Right hindlimb (tissue), 1 donor: ENCODE measurements around the gene AKR1D1.
"Not testable (repeated sequence)": the region's sequence is repeated elsewhere in the genome, so short reads cannot be mapped to it uniquely, and the experiment has no call there.

Experiments
- DNase-seq: peaks from one replicate; pipeline ENCODE4 v3.0.0-alpha.2; 2018

Gene AKR1D1

GRCh38 chr7:138076196-138076595, at the start of gene AKR1D1:
Gene AKR1D1, plus strand, starts transcription at chr7:138076459. Its CDS starts 60 bp downstream, at chr7:138076519.
- no peak for DNase-seq

- no peak for DNase-seq
Measured at GRCh38 chr7:138027100-138027499, 49.2 kb upstream of the AKR1D1 start.

GRCh38 chr7:138029126-138029525, 47.1 kb upstream of the AKR1D1 start:
- no peak for DNase-seq

- DNase-seq = no peak
Measured at GRCh38 chr7:138029941-138030340, 46.3 kb upstream of the AKR1D1 start.

- no peak for DNase-seq
Measured at GRCh38 chr7:138030679-138031351, 45.4 kb upstream of the AKR1D1 start.

- no peak for DNase-seq
Measured at GRCh38 chr7:138032186-138032585, 44.1 kb upstream of the AKR1D1 start.

GRCh38 chr7:138032770-138033169, 43.5 kb upstream of the AKR1D1 start:
- no peak for DNase-seq

- no peak for DNase-seq
Measured at GRCh38 chr7:138033241-138033640, 43.0 kb upstream of the AKR1D1 start.

- DNase-seq = no peak
Measured at GRCh38 chr7:138036135-138036534, 40.1 kb upstream of the AKR1D1 start.

GRCh38 chr7:138040063-138040462, 36.2 kb upstream of the AKR1D1 start:
- DNase-seq = not testable (repeated sequence)

- DNase-seq = no peak
Measured at GRCh38 chr7:138044897-138045296, 31.4 kb upstream of the AKR1D1 start.

- DNase-seq = no peak
Measured at GRCh38 chr7:138047907-138048306, 28.4 kb upstream of the AKR1D1 start.

GRCh38 chr7:138049505-138050116, 26.6 kb upstream of the AKR1D1 start:
- no peak for DNase-seq

GRCh38 chr7:138051712-138052247, 24.5 kb upstream of the AKR1D1 start:
- DNase-seq = not testable (repeated sequence)

GRCh38 chr7:138052696-138053095, 23.6 kb upstream of the AKR1D1 start:
- no peak for DNase-seq

- DNase-seq = not testable (repeated sequence)
Measured at GRCh38 chr7:138055698-138056097, 20.6 kb upstream of the AKR1D1 start.

- no peak for DNase-seq
Measured at GRCh38 chr7:138063400-138063799, 12.9 kb upstream of the AKR1D1 start.

- peak; percentile 71 for DNase-seq
Measured at GRCh38 chr7:138064856-138065357, 11.4 kb upstream of the AKR1D1 start.

- DNase-seq = no peak
Measured at GRCh38 chr7:138065827-138066226, 10.4 kb upstream of the AKR1D1 start.

GRCh38 chr7:138066954-138067394, 9.3 kb upstream of the AKR1D1 start:
- no peak for DNase-seq

GRCh38 chr7:138067774-138068173, 8.5 kb upstream of the AKR1D1 start:
- DNase-seq = no peak

GRCh38 chr7:138070908-138071307, 5.4 kb upstream of the AKR1D1 start:
- no peak for DNase-seq

GRCh38 chr7:138072726-138073125, 3.5 kb upstream of the AKR1D1 start:
- DNase-seq = no peak

GRCh38 chr7:138074121-138074520, 2.1 kb upstream of the AKR1D1 start:
- DNase-seq = no peak
